DMS114 treated with DMSO at 0.1 percent for 48 hours (cell line): ENCODE results near the gene ZNF236.
"Not testable (repeated sequence)": the region's sequence is repeated elsewhere in the genome, so short reads cannot be mapped to it uniquely, and the experiment has no call there.

Source experiments
- DNase-seq: peaks from one replicate; lab custom pipeline; 2025; ENCODE audit not compliant: unreplicated experiment; lab: John Stamatoyannopoulos, UW

ZNF236 gene

GRCh38 chr18:77001979-77002378 is 179.6 kb downstream of the ZNF236 start:
- DNase-seq = no peak

GRCh38 chr18:77002496-77002895 is 180.1 kb downstream of the ZNF236 start:
- no peak for DNase-seq

- no peak for DNase-seq
Observed at GRCh38 chr18:77003316-77003715, 181.0 kb downstream of the ZNF236 start.

- no peak for DNase-seq
Observed at GRCh38 chr18:77004555-77005380, 182.4 kb downstream of the ZNF236 start.

- no peak for DNase-seq
Observed at GRCh38 chr18:77005651-77006195, 183.4 kb downstream of the ZNF236 start.

- DNase-seq = no peak
Observed at GRCh38 chr18:77006305-77007175, 184.2 kb downstream of the ZNF236 start.

- DNase-seq = no peak
Observed at GRCh38 chr18:77007251-77007650, 184.9 kb downstream of the ZNF236 start.

GRCh38 chr18:77008006-77008405 is 185.6 kb downstream of the ZNF236 start:
- no peak for DNase-seq

- DNase-seq = no peak
Observed at GRCh38 chr18:77008576-77009315, 186.4 kb downstream of the ZNF236 start.

GRCh38 chr18:77009675-77010074 is 187.3 kb downstream of the ZNF236 start:
- DNase-seq = no peak

- DNase-seq = no peak
Observed at GRCh38 chr18:77012120-77012519, 189.8 kb downstream of the ZNF236 start.

- DNase-seq = no peak
Observed at GRCh38 chr18:77012806-77013541, 190.6 kb downstream of the ZNF236 start.

GRCh38 chr18:77013811-77014521 is 191.6 kb downstream of the ZNF236 start:
- DNase-seq = no peak

- DNase-seq = no peak
Observed at GRCh38 chr18:77014538-77014937, 192.2 kb downstream of the ZNF236 start.

- no peak for DNase-seq
Observed at GRCh38 chr18:77015169-77015568, 192.8 kb downstream of the ZNF236 start.

GRCh38 chr18:77015771-77016710 is 193.7 kb downstream of the ZNF236 start:
- no peak for DNase-seq

GRCh38 chr18:77016936-77017335 is 194.6 kb downstream of the ZNF236 start:
- no peak for DNase-seq

- no peak for DNase-seq
Observed at GRCh38 chr18:77017355-77017754, 195.0 kb downstream of the ZNF236 start.

GRCh38 chr18:77018650-77019049 is 196.3 kb downstream of the ZNF236 start:
- DNase-seq = not testable (repeated sequence)
